ENCODE results near the gene CHSY1.

- no peak for TF ChIP-seq CTCF (IDR thresholded peaks at IDR 0.05)
- TF ChIP-seq POLR2A (IDR thresholded peaks at IDR 0.05), result no peak
Observed at GRCh38 chr15:101264911-101265641, 13.2 kb upstream of the CHSY1 start.
